PC-9 (cell line): Measurements from ENCODE around the gene KDM6A.

Experiments used
- CTCF ChIP-seq: fragments of 200-600 bp; sonication (generic); conservative IDR thresholded peaks from 2 replicates; pipeline ENCODE4 v1.6.1; 2017; ENCODE audit warnings: mixed run types, antibody characterized with exemption, mild to moderate bottlenecking, moderate library complexity
- EZH2 ChIP-seq: fragments of 200-600 bp; sonication (generic); IDR thresholded peaks from 2 replicates; pipeline ENCODE4 v1.8.0; 2017; ENCODE audit warnings: antibody characterized with exemption, low read depth

GRCh38 chrX:45011597-45011996, 138.6 kb downstream of the KDM6A start:
- TF ChIP-seq CTCF: no peak
- TF ChIP-seq EZH2: no peak
